HG03460 (cell line): Measurements from ENCODE around the gene XPO6.

Experiments
- ATAC-seq: cut with Tn5 transposase; IDR thresholded peaks from one replicate; pipeline ENCODE4 v1.9.1; 2021; ENCODE audit not compliant: unreplicated experiment

Gene XPO6

DNA sequence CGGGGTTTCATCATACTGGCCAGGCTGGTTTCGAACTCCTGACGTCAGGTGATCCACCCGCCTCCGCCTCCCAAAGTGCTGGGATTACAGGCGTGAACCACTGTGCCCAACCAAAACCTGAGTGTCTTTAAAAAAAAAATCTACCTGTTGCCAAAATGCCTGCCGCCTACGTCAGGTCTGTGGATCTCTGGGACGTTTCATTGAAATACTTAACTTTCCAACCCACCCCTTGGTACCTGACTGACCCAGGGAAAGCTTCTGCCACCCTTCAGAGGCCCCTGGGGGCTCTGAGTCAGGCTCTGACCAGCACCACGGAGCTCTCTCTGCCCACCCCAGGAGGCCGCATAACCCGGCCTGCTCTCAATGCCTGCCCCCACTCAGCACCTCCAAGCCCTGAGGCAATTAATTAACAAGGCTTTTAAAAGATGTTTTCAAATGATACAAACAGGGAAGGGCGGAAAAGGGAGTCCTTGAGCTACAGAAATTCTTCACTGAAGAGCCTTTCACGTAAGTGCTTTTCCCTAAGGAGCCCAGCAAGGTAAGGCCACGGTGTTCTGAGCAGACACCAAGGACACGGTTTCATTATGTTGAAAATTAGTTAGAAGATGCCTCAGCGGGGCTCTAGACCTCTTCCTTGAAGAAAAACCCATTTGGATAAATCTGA is 118.9 kb downstream of the XPO6 start:
- no peak for ATAC-seq

DNA sequence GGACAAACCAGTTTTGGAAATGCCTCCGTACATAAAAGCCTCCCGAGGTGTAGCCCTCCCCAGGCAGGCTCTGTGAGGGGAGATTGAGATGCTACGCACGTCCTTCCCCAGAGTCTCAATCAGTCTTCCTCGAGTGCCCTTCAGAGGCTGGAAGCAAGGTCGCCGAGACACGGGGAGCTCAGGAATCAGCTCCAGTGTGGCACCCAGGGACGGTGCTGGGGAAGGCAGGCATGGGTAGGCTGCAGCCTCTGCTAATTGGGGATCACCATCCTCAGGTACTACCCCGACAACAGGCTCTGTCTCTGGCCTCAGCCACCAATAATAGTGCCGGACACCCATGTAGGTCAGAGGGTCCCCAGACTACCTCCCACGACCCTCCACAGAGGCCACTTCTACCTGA is 120.1 kb downstream of the XPO6 start:
- ATAC-seq, result no peak

DNA sequence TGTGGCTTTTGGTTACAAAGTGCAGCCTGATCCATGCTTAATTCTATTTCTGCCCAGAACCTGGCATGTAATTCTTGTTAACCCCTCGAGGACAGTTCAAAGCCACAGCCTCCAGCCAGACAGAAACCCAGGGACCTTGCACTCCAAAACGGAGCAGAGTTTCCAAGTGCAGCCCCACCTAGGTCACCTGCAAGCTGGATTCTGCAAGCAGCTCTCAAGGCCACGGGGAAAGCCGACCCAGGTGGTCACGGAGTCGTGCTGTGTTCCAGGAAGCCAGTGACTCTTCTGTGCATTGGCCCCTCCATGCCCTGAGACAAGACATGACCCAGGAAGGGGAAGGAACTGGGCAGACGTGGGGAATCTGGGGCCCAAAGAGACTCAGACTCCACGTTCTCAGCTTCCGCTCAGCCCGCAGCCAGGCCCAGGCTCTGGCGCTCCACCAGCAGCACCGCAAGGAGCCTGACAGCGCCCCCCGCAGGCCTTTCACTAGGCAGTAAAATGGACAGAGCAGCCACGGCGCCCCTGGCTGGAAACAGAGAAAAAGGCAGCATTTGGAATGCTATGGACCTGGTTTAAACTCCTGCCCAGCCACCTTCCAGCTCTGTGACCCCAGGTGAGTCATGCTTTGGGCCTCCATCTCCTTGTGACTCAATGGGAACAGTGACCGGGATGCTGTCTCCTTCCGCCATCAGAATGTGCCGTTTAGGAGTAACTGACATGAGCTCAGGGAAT is 121.0 kb downstream of the XPO6 start:
- no peak for ATAC-seq

DNA sequence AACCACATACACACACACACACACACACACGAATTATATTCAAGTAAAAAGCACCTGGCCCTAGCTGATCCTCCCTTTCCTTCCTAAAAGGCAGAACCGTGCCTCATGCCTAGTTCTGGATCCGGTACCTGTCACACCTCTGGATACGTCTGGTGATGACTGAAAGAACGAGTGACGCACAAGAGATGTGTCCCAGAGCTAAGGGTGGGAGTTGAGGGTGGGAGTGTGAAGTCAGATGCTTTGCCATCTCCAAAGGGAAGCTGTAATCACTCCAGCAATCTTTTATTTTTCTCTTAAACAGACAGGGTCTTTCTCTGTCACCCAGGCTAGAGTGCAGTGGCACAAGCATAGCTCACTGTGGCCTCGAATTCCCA is 121.8 kb downstream of the XPO6 start:
- no peak for ATAC-seq

DNA sequence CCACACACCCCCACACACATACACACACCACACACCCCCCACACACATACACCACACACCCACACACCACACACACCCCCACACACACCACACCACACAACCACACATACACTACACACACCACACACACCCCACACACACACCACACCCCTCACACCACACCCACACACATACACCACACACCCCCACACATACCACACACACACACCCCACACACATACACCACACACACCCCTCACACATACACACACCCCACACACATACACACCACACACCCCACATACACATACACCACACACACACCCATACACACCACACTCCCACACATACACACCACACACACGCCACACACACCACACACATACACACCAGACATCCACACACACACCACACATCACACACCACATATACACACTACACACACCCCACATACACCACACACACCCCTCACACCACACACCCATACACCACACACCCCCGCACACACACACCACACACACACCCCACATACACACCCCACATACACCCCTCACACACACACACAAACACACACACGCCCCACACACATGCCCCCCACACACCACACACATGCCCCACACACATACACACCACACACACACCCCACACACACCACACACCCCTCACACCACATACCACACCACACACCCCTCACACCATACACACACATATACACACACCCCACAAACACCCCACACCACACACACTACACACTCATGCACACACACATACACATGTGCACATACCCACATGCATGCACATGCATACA is 122.4 kb downstream of the XPO6 start:
- no peak for ATAC-seq

DNA sequence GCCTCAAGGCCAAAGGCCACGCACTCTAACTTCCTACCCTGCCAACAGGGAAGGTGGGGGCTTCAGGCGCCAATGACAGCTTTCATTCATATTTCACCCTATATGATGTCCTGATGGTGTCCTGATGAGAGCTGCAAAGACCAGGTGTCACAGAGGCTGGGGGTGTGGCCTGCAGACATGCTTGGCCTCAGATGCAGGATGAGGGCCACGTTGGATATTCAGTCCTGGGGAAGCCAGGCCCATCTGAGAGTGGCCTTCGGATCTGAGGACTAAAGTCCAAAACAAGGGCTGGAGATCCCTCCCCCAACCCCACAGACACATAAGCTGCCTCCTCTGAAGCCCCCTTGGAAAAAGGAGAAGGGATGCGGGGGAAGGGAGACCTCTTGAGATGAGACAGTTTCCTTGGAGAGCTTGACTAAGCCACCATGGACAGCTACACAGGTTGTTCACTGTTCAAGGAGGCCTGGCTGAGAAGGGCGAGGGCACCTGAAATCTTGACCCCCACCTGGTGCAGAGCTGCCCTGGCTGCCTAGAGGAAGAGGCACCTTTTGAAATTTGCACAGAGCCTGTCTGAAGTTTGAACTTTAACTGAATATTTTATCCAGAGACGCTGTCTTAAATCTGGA is 124.0 kb downstream of the XPO6 start:
- ATAC-seq, result no peak

DNA sequence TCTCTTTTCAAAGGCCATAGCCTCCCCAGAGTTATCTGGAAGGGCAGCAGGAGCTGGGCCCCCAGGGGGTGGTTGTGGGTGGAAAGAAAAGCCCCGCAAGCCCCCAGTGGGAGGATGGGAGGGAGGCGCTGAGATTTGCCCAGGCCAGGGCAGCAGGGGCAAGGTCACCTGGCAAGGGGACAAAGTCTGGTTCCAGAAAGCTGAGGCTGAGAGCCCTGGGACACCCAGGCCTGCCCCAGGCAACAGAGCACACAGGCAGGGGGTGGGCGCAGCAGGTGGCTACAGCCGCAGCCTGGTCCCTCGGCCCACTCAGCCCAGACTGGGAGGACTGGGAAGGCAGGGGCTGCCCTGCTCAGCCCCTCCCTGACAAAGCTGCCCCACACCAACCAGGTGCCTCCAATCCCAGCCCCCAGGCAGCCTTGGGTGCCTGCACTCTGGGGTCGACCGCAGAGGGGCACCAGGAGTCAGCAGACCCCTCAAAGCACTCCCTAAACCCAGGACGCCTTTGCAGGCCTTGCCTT is 124.6 kb downstream of the XPO6 start:
- ATAC-seq, result no peak

DNA sequence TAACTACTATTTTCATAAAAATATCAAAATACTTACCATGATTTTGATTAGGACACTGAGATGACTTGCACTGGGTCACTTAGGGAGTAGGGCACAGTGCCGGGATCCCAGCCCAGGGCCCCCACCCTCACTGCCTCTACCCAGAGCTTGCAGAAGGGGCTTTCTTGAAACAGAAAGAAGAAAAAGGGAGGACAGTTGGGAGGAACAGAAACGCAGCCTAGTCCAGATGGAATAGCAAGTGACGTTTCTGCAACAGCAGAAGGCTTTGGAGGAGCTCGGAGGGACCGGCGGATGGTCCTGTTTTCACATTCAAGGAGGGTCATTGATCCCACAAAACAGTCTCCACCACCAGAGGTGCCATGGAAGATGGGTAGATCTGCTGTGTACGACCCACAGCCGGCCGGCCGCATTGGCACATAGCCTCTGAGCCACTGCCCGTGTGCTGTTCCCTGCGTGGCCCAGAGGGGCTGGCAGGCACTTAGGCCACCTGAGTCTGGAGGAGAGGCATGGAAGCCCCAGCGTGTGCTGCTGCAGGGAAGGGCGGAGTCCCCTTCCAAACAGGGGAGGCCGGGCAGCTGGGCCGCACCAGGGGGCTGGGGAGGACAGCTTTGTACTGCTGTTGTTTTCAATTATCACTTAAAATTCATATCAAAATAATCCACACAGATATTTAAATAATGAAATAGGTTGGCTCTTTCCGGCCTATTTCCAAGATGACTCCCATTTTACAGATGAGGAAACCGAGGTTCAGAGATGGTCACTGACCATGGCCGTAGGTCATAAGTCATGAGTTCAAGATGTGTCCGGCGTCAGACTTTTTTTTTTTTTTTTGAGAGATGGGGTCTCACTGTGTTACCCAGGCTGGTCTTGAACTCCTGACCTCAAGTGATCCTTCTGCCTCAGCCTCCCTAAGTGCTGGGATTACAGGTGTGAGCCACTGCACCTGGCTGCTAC is 125.3 kb downstream of the XPO6 start:
- no peak for ATAC-seq

DNA sequence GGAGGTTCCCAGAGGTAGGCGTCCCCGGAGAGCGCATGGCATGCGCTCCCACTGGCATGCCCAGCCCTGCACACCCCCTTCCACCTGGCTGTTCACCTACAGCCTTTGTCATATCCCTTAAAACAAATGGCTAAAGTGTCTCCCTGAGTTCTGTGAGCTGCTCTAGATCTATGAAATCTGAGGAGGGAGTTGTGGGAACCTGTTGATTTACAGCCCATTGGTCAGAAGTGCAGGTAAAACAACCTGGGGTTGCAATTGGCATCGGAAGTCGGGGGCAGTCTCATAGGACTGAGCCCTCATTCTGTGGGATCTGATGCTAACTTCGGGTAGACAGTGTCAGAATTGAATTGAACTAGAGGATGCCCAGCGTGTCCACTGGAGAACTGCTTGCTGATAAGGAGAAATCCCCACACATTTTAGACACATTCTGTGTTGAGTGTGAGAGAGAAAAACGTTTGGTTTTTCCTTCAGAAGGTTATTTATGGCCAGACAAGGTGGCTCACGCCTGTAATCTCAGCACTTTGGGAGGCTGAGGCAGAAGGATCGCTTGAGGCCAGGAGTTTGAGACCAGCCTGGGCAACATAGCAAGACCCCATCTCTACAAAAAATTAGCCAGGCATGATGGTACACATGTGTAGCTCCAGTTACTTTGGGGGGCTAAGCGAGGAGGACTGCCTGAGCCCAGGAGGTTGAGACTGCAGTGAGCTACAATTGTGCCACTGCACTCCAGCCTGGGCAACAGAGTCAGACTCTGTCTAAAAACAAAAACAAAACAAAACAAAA is 126.2 kb downstream of the XPO6 start:
- no peak for ATAC-seq

DNA sequence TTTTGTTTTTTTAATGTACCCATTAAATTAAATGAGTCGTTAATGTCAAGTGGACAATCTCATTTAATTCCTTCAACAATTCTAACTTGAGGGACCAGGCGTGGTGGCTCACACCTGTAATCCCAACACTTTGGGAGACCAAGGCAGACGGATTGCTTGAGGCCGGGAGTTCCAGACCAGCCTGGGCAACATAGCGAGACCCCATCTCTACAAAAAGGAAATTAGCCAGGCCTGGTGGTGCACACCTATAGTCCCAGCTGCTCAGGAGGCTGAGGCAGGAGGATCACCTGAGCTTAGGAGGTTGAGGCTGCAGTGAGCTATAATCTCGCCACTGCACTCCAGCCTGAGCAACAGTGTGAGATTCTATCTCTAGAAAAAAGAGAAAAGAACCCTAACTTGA is 127.6 kb downstream of the XPO6 start:
- ATAC-seq, result no peak

DNA sequence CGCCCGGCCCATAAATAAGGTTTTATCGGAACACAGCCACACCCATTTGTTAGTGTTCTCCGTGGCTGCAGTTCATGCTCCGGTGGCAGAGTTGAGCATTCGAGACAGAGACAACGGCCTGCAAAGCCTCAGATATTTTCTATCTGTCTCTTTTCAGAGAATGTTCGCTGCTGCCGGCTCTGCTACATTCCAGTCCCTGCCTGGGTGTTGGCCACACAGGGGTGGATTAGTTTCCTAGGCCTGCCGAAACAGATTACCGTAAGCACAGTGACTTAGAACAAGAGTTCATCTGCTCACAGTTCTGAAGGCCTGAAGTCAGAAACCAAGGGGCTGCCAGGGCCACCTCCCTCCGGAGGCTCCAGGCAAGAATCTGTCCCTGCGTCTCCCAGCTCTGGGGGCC is 129.1 kb downstream of the XPO6 start:
- ATAC-seq, result no peak

DNA sequence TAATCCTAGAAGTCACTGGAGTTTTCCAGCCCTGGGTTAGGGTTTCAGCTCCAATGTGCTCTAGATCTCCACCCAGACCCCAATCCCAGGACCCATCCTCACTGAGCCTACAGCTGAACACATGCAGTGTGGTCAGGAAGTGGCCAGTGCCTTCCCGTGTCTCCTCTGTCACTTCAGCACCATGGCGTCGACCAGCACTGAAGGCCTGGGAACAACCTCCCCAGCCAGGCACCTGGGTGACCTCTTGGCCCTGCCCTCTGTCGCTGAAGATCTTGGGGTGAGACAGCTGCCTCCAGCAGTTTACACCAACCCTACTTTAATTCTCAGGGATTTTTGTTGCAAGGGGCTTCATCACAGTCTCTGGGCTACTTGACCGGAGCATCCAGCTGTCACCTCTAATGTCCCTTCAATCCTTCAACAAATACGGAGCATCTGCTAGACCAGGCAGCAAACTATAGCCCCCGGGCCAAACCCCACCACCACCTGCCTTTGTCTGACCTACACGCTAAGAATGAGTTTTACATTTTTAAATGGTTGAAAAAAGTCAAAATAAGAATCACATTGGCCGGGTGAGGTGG is 130.3 kb downstream of the XPO6 start:
- no peak for ATAC-seq

DNA sequence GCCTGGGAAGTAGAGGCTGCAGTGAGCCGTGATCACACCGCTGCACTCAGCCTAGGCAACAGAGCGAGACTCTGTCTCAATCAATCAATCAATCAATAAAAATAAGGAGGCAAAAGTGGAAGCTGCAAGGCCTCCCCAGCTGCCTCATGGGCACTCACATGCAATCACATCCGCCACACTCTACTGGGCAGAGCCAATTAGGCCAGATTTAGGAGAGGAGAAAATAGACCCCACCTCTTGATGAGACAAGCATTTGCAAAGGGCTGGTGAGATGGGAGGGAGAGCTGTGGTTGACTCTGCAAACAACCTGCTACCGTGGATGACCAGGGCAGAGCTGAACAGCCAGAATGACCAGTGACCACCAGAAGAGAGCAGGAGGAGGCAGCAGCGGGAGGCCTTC is 133.5 kb downstream of the XPO6 start:
- no peak for ATAC-seq

DNA sequence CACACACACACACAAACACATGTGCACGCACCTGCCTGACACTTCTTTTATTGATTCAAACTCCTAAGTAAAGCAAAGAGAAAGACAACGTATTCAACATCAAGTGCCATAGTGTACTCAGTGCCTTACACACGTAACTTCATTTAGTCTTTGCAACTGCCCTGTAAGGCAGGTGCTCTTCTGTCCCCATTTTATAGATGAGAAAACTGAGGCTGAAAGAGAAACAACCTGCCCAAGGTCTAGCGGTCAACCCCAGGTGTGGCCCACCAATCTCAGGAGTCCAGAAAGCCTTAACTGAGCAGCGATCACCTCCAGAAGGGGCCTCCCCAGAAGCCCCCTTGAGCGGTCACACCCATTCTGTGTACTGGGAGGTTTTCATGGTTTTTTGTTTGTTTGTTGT is 137.9 kb downstream of the XPO6 start:
- ATAC-seq, result no peak

DNA sequence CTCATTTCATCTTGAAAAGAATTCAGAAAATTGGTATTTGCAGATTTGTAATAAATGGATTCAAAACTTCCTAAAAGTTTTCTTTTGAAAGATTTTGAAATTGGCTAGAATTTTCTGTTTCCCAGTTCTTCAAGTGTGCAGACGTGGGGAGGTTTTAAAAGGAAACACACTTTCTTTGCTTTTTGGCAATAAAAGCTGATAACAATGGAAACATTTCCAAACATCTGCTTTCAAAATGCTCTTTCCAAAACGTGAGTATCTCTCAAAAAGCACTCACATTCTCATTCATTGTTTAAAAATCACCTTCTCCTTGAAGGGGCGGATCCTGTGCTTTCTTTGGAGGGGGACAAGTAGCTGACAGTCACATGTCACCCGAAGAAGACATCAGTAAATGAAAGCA is 139.7 kb downstream of the XPO6 start:
- no peak for ATAC-seq

DNA sequence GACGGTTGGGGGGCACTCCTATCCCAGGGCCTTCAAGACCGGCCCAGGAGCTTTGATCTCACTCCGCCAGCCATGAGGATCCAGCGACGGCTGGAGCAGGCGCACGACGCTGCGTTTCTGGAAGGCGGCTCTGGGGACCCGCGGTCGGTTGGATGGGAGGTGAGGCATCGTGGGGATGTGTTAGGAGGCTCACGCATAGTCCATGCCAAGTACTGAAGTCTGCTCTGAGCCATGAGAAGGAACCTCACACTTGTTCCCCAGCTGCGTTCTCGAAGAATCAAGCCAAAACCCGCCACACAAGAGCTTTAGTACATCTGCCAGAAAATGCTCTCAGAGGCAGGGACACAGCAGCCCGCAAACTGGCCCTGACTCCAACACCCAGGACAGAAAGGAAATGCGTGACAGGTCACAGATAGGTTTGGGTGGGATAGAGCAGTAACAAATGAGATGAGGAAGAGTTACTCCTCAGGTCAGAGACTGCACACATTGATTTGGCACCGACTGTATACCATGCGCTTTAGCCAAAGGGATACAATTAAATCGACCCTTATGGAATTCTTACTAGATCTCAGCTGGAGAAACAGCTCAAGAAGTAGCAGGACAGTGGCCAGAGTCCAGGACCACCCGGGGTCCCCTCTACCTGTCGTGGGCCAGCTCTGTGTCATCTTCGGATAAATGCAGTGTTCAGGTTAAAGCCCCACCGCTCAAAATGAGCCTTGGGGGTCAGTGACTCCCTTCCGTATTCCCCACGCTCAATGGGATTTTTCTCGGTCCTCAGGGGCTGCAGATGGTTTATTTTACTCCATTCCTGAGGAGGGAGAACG is 141.6 kb downstream of the XPO6 start:
- ATAC-seq, result no peak

DNA sequence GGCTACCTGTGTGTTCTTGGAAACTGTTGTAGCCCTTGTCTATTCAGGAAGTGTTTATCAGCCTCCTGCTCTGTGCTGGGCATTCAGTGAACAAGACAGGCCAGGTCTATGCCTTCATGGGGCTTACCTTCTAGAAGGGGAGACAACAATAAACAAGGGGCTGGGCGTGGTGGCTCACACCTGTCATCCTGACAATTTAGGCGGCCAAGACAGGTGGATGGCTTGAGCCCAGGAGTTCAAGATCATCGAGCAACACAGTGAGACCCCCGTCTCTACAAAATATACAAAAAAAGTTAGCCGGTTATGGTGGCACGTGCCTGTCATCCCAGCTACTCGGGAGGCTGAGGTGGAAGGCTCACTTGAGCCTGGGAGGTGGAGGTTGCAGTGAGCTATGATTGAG is 142.8 kb downstream of the XPO6 start:
- ATAC-seq, result no peak

DNA sequence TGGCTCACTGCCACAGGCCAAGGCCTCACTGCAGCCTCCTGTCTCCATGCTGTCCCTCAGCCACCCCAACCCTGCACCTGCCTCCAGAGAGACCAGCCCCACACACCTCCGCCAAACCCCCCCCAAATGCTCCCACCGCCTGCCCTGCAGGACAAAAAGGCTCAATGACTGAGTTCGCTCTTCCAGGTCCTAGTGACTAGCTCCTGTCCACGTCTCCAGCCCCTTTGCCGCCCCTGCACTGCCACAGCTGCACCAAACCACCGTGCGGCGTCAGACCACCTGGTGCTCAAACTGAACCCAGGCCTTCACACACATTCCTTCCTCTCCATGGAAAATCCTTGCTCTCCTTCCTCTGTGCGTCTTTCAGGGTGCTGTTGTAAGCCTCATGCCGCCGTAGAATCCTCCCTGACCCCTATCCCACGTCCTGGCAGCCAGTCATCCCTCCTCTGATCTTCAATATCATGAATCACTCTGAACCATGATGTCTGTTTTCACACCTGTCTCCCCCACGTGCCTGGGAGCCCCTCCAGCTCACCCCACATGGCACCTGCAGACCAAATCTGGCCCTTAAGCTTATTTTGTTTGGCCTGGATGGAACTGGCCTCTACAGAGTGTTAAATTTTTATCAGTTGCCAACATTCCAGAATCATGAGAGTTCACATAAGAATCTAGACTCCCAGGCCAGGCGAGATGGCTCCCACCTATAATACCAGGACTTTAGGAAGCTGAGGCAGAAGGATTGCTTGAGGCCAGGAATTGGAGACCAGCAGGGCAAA is 144.0 kb downstream of the XPO6 start:
- ATAC-seq, result no peak
